ENCODE results near the gene VSIG8. TPM values are rescaled to one million over a fixed set of nuclear protein-coding genes. Genes with fewer than 3 reads are reported as not detected.

The VSIG8 gene
- total RNA-seq, 2 experiments from 2014 or later = not detected

DNA sequence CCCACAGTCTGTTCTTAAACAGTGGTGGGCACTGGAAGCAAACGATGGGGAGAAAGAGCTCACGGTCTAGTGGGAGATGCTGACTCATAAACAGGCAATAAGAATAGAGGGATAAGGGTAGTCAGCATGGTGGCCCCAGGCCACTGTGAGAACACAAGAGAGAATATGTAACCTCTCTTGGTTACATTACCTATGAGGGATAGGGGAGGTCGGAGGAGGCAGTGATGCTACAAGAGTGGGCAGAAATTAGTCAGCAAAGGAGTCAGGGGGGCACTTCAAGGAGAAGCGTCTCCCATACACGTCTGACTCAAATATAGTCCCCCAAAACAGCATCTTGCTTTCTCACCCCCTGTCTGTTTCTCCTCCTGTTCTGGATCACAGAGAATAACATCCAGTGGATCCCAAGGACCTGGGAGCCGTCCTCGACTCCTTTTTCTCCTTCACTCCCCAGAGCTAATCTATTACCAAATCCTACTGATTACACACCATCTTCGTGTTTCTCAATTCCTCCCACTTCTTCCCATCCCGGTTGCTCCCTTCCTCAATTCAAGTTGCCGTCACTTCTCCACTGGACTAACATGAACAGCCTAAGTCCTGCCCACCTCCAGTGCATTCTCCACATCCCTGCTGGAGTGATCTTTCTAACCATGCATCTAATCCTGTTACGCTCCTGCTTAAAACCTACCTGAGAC, 33.7 kb downstream of the VSIG8 start:
- POLR2A ChIA-PET = no interaction called here
- peak overlapping the region; percentile 10 for H3K27ac Mint-ChIP-seq
- ATAC-seq (ENCODE audit: low read depth) = no peak

DNA sequence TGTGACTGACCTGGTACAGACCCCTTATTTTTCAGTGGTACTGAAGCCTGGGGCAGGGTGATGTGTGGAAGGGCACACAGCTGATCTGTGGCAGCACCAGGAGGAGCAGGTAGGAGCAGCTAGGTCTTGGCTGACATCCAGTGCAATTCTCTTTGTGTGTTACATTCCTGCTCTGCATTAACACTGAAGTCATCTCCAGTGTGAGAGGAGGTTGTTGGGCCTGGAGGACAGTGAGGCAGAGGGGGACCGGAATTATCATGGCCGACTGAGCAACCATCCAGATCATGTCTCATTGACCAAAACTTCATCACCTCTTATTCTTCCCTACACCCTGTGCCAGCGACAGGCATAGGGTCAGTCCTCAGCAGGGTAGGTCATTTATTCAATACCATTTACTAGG, 34.3 kb downstream of the VSIG8 start:
- no peak for DNase-seq
- Mint-ChIP-seq H3K9me3 (peaks cover 6% of the 10 kb centered on the region), H3K27ac (no peak overlapping the region), H3K4me3 (peak overlapping the region; percentile 36), H3K36me3 (peaks cover 12% of the 10 kb centered on the region), H3K27me3 (peaks cover 46% of the 10 kb centered on the region), H3K4me1 (peaks cover 50% of the 10 kb centered on the region)
- ATAC-seq (ENCODE audit: low read depth) = no peak
- POLR2A ChIA-PET = interaction anchor here (3.6 kb wide), 1 partner anchor 96 kb away, joined by 24 read pairs; the partner anchor contains the start of gene TAGLN2

More for the DNA sequence above, 33.7 kb downstream of the VSIG8 start:
- Mint-ChIP-seq H3K36me3 (peaks cover 12% of the 10 kb centered on the region), H3K9me3 (peaks cover 6% of the 10 kb centered on the region), H3K4me1 (peaks cover 50% of the 10 kb centered on the region), H3K27me3 (peaks cover 42% of the 10 kb centered on the region), H3K4me3 (peak overlapping the region; percentile 5)
- DNase-seq = no peak

DNA sequence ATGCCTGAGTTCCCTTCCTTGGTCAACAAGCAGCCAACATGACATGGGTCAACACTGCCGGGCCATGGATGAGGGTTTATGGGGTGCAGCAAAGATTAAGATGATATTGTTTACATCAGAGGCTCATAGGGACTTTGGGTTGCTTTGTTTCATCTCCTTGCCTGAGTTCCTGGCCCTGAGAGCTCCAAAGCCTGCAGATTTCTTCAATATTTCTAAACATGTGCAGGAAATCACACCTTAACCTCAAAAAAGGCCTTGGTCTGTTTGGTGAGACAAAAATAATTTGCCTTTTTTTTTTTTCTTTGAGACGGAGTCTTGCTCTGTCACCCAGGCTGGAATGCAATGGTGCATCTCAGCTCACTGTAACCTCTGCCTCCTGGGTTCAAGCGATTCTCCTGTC, 34.9 kb downstream of the VSIG8 start:
- peaks cover 6% of the 10 kb centered on the region for H3K9me3 Mint-ChIP-seq
- DNase-seq = no peak
- peak overlapping the region; percentile 36 for H3K4me3 Mint-ChIP-seq
- peaks cover 51% of the 10 kb centered on the region for H3K27me3 Mint-ChIP-seq
- peak; percentile 11 for ATAC-seq (ENCODE audit: low read depth)
- peaks cover 52% of the 10 kb centered on the region for H3K4me1 Mint-ChIP-seq
- peak overlapping the region; percentile 53 for H3K27ac Mint-ChIP-seq
- POLR2A ChIA-PET = interaction anchor here (0.7 to 3.6 kb wide), 4 partner anchors 27 to 327 kb away, joined by 3 to 24 read pairs (median 4); partner anchors contain the start of gene TAGLN2
- H3K36me3 Mint-ChIP-seq = peaks cover 12% of the 10 kb centered on the region

DNA sequence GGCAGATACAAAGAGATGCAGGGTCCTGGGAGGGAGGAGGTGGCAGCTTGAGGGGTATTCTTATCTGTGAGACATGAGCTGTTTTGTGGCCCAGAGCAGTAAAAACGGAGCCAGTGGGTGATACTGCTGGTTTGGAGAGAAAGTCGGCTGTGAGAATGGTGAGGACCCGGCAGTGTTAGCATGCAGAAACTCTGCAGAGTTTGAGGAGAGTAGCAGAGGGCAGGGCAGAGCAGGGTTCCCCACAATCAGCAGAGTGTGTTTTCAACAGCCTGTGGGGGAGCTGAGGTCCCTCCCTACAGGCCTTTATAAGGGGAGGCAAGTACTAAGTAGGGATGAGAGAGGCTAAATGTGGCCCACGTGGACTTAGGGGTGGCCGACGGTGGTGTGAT, 35.4 kb downstream of the VSIG8 start:
- peaks cover 52% of the 10 kb centered on the region for H3K4me1 Mint-ChIP-seq
- POLR2A ChIA-PET = interaction anchor here (0.7 to 3.6 kb wide), 4 partner anchors 27 to 327 kb away, joined by 3 to 24 read pairs (median 4); partner anchors contain the start of gene TAGLN2
- peaks cover 6% of the 10 kb centered on the region for H3K9me3 Mint-ChIP-seq
- H3K36me3 Mint-ChIP-seq = peaks cover 12% of the 10 kb centered on the region
- no peak for DNase-seq
- no peak for ATAC-seq (ENCODE audit: low read depth)
- peak overlapping the region; percentile 53 for H3K27ac Mint-ChIP-seq
- H3K4me3 Mint-ChIP-seq = peak overlapping the region; percentile 36
- H3K27me3 Mint-ChIP-seq = peaks cover 56% of the 10 kb centered on the region

DNA sequence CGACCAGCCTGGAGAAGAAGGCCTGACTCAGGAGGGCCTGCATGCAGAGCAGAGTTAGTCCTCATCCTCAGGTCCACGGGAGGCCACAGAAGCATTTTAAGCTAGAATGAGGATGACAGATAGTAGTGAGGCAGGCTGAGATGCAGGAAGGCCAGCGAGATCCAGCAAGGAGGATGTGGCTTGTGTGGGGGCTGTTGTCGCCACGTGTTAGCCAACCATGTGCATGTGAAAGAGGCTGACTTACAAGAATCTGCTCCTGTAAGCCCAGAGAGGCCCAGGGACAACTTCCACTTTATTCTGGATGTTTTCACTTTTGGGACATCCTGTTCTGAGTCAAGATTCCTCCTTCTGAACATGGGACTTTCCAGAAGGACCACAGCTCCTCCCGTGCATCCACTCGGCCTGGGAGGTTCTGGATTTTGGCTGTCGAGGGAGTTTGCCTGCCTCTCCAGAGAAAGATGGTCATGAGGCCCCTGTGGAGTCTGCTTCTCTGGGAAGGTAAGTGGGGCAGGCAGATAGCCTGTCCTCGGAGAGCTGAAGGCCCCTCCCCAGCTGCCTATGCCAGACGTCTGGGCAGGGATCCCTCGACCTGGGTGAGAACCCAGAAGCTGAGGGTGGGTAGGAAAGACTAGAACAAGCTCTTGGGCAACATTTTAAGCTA, 35.9 kb downstream of the VSIG8 start, which contains the start of gene SLAMF8:
Gene SLAMF8 (plus strand): TSS at position 433 of the 661 bp plus-strand sequence. CDS start 26 bp downstream, at position 459.
- peak; percentile 72 for DNase-seq
- Mint-ChIP-seq H3K4me3 (peak within 1 kb of the TSS; percentile 36), H3K27me3 (peaks cover 55% of the 10 kb centered on the region), H3K36me3 (peaks cover 12% of the 10 kb centered on the region), H3K4me1 (peaks cover 52% of the 10 kb centered on the region), H3K27ac (peak within 1 kb of the TSS; percentile 53), H3K9me3 (peaks cover 6% of the 10 kb centered on the region)
- POLR2A ChIA-PET = interaction anchor here (1.7 to 3.6 kb wide), 2 partner anchors 28 to 97 kb away, joined by 5 to 24 read pairs; partner anchors contain the start of gene TAGLN2
- peak; percentile 85 for ATAC-seq (ENCODE audit: low read depth)

DNA sequence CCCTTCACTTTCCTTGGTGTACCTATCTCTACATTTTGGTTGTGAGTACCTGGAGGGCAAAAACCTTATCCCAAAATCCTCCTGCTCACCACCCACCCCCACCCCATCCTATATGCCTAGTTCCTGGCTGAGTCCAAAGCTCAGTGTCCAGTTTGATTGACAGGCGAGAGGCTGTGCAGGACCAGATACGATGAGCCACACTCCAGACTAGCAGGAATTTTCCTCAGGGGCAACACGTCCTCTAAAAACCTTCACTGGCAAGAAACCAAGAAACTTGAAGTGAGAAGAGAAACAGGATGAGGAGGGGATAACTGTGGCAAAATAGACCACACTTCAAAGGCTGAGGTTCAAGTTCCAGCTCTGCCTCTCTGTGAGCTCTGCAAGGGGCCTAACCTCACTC, 36.9 kb downstream of the VSIG8 start:
- POLR2A ChIA-PET = interaction anchor here (0.7 to 3.6 kb wide), 3 partner anchors 26 to 98 kb away, joined by 3 to 24 read pairs (median 5); partner anchors contain the start of gene TAGLN2
- peak overlapping the region; percentile 63 for H3K27ac Mint-ChIP-seq
- peaks cover 53% of the 10 kb centered on the region for H3K4me1 Mint-ChIP-seq
- DNase-seq (no peak), ATAC-seq (ENCODE audit: low read depth) (peak; percentile 7)
- H3K4me3 Mint-ChIP-seq = peak overlapping the region; percentile 36
- H3K36me3 Mint-ChIP-seq = peaks cover 12% of the 10 kb centered on the region
- H3K27me3 Mint-ChIP-seq = peaks cover 56% of the 10 kb centered on the region
- H3K9me3 Mint-ChIP-seq = peaks cover 6% of the 10 kb centered on the region

DNA sequence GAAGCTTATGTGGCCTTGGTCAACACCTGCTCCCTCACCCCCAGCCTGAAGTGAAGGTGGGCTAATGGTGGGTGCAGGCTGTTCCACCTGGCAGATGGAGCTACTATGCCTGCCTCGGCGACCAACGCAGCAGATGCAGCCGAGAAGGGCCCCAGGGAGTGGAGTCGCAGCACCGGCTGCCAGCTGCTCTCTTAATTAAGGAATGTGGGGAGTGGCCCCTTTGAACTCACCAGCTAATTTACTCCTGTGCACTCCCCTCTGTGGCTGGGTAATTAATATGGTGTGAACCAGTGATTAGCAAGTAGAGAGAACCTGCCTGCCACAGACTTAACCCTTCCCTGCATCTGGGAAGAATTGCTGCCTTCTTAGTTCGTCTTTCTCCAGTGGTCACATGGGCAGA, 39.1 kb downstream of the VSIG8 start:
- Mint-ChIP-seq H3K27ac (no peak overlapping the region), H3K4me3 (no peak overlapping the region), H3K9me3 (peaks cover 4% of the 10 kb centered on the region), H3K36me3 (peaks cover 6% of the 10 kb centered on the region), H3K27me3 (peaks cover 49% of the 10 kb centered on the region), H3K4me1 (peaks cover 46% of the 10 kb centered on the region)
- no peak for ATAC-seq (ENCODE audit: low read depth)
- POLR2A ChIA-PET = no interaction called here
- no peak for DNase-seq

DNA sequence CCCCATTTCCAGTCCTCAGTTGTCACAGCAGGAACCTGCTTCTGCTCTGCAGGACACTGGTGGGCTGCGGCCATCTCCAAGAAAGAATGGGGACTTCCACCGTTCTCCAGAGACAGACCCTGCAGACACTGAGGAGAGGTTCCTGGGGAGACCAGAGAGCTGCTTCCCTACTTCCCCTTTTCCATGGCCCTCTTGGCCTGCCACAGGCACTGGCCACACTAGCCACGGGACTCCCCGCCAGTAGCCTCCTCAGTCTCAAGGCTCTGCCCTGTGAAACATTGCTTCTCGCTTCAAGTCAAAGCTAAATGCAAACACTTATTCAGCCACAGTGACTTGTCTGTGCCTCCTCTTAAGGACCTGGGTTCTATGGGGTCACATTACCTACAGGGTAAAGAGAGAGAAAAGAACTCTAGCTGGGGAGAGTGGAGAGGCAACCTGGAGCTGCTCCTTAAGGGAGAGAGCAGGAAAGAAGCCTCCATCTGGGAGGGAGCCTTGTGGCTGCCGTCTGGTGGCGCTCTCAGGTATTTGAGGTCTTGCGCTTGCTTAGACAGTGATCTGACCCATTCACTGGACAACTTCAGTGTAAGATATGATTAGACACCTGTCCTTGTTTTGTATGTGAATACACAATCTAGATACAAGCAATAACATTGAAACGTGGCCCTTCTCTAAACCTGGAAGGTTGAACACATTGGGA, 41.1 kb downstream of the VSIG8 start:
- Mint-ChIP-seq H3K36me3 (no peaks in the 10 kb centered on the region), H3K27me3 (peaks cover 49% of the 10 kb centered on the region), H3K4me1 (peaks cover 25% of the 10 kb centered on the region), H3K9me3 (no peaks in the 10 kb centered on the region), H3K27ac (no peak overlapping the region), H3K4me3 (no peak overlapping the region)
- ATAC-seq (ENCODE audit: low read depth) (no peak), DNase-seq (no peak)
- POLR2A ChIA-PET = no interaction called here

DNA sequence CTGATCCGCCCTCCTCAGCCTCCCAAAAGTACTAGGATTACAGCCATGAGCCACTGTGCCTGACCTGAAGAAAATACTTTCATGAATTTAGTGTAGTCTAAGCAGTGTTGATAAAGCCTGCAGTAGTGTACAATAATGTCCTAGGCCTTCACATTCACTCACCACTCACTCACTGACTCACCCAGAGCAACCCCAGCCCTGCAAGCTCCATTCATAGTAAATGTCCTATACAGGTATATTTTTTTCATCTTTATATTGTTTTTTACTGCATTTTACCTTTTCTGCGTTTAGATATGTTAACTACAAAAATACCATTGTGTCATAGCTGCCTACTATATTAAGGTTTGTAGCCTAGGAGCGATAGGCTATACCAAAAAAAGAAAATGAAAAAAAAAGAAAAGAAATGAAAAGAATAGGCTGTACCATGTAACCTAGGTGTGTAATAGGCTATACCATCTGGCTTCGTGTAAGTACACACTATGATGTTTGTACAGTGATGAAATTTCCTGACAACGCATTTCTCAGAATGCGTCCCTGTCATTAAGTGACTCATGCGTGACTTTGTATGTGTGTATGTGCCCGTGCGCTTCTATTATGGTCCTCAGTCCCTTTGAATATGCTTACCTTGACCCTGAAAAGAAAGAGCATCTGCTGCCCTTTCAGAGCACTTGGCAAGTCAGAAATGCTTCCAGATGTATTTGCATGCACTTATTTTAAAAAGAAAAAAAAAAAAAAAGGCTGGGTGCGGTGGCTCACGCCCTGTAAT, 45.0 kb downstream of the VSIG8 start:
- Mint-ChIP-seq H3K9me3 (no peaks in the 10 kb centered on the region), H3K27me3 (peaks cover 27% of the 10 kb centered on the region), H3K27ac (no peak overlapping the region), H3K4me3 (no peak overlapping the region), H3K36me3 (no peaks in the 10 kb centered on the region), H3K4me1 (peaks cover 5% of the 10 kb centered on the region)
- DNase-seq (no peak), ATAC-seq (ENCODE audit: low read depth) (no peak)
- POLR2A ChIA-PET = interaction anchor here (0.7 kb wide), 1 partner anchor 25 kb away, joined by 6 read pairs; no protein-coding TSS in a partner anchor

DNA sequence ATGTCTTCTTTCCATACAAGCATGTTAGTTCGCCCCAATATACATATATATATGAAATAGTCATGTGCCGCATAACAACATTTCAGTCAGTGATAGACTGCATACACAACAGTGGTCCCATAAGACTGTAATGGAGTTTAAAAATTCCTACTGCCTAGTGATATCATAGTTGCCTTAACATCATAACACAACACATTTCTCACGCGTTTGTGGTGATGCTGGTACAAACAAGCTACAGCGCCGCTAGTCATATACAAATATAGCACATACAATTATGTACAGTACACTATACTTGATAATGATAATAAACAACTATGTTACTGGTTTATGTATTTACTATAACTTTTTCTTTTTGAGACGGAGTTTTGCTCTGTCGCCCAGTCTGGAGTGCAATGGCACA, 46.5 kb downstream of the VSIG8 start:
- Mint-ChIP-seq H3K4me1 (peaks cover 3% of the 10 kb centered on the region), H3K36me3 (no peaks in the 10 kb centered on the region), H3K4me3 (no peak overlapping the region), H3K9me3 (no peaks in the 10 kb centered on the region), H3K27me3 (peaks cover 28% of the 10 kb centered on the region), H3K27ac (no peak overlapping the region)
- ATAC-seq (ENCODE audit: low read depth) = no peak
- DNase-seq = no peak
- POLR2A ChIA-PET = no interaction called here

DNA sequence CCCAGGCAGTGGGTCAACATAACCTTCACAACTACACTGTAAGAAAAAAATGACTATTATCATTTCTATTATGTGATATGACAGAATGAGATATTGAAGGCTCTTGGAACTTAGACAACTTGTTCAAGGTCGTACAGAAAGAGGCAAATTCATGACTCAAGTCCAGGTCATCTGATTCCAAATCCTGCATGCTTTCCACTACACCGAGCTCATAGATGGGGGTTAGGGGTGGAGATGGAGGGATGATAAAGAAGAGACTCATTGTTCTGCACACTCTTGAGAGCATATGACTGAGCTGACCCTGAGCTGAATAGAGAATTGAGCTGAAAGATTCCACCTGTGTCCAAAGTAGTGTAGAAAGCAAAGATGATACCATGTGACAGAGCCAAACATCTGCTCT, 57.5 kb downstream of the VSIG8 start:
- no peaks in the 10 kb centered on the region for H3K36me3 Mint-ChIP-seq
- ATAC-seq (ENCODE audit: low read depth) (no peak), DNase-seq (no peak)
- H3K27me3 Mint-ChIP-seq = peaks cover 44% of the 10 kb centered on the region
- no peak overlapping the region for H3K27ac Mint-ChIP-seq
- H3K4me3 Mint-ChIP-seq = no peak overlapping the region
- H3K9me3 Mint-ChIP-seq = no peaks in the 10 kb centered on the region
- peaks cover 13% of the 10 kb centered on the region for H3K4me1 Mint-ChIP-seq
- POLR2A ChIA-PET = no interaction called here
